Activated CD4-positive, alpha-beta T cell treated with anti-CD3 and anti-CD28 coated beads, Interleukin-2, amount 50 U/mL, for 24 hours (primary cell): ENCODE measurements around the gene OR10J5.
"Not testable (repeated sequence)": the region's sequence is repeated elsewhere in the genome, so short reads cannot be mapped to it uniquely, and the experiment has no call there.

Experiments used
- DNase-seq, 2 donors: peaks; one replicate each; pipeline ENCODE4 v3.0.0-alpha.2; 2020; ENCODE audit warnings: low read depth in 1 of 2, low spot score in 1 of 2

OR10J5 gene, protein sequence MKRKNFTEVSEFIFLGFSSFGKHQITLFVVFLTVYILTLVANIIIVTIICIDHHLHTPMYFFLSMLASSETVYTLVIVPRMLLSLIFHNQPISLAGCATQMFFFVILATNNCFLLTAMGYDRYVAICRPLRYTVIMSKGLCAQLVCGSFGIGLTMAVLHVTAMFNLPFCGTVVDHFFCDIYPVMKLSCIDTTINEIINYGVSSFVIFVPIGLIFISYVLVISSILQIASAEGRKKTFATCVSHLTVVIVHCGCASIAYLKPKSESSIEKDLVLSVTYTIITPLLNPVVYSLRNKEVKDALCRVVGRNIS

GRCh38 chr1:159535907-159536306, at the start of gene OR10J5:
TSS of gene OR10J5 (minus strand) at chr1:159536007. CDS start at chr1:159536007, 0 bp downstream.
- DNase-seq = no peak

- no peak for DNase-seq
These were observed 48.7 kb upstream of the OR10J5 start for GRCh38 chr1:159584536-159584935.

DNA sequence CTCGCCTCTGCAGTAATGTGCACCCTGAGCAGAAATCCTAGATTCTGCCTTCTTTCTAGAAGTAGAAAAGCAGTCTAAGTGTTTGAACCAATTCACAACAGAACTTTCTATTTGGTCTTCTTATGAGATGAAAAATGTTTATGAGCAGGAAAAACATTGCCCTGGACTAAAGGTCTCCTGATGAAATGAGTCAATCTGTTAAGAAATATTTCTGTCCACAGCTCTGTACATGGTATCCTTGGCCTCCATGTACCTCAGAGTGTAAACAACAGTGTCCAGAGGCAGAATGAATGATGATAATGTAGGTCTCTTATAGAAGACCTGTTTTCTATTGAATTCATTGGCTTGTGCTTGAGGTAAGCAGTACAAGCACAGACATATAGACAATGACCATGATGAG, 45.6 kb upstream of the OR10J5 start:
- no peak for DNase-seq

DNA sequence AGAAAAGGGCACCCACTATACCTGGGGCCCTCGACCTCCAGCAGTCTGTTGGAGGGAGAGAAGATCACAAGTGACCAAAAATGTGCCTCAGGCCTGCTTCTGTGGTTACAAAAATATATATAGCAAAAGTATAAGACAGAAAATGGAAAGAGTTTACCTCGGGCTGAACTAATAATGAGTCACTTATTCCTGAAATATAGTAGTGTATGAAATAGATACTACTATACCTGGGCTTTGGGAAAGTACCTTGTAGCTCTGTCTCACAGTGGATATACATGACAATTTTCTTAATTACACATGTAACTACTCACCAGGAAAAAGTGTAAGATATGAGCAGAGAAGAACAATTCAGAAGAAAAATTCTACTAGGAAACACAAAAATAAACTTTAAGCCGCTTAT, 44.5 kb upstream of the OR10J5 start:
- no peak for DNase-seq

- DNase-seq = no peak
These were observed 41.6 kb upstream of the OR10J5 start for GRCh38 chr1:159577446-159577845.

GRCh38 chr1:159562680-159563079, 26.9 kb upstream of the OR10J5 start:
- DNase-seq = no peak

DNA sequence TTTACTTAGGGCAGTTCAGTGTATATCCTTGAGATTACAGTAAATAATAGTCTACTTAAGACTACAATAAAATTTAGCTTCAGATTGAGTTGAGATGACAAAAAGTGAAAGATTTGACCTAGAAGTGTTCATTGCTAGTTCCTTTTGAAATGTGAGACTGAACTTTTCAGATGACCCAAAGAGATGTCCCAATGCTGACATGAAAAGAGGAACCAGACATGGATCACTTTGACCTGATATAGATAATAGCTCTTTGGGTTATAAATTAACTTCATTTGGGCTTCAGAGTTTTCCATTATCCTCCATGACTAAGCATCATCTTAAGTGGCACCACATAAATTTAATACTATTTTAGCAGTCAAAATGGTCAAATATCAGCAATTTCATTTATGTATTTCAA, 25.7 kb upstream of the OR10J5 start:
- DNase-seq = no peak

GRCh38 chr1:159560599-159560998, 24.8 kb upstream of the OR10J5 start:
- DNase-seq = no peak

DNA sequence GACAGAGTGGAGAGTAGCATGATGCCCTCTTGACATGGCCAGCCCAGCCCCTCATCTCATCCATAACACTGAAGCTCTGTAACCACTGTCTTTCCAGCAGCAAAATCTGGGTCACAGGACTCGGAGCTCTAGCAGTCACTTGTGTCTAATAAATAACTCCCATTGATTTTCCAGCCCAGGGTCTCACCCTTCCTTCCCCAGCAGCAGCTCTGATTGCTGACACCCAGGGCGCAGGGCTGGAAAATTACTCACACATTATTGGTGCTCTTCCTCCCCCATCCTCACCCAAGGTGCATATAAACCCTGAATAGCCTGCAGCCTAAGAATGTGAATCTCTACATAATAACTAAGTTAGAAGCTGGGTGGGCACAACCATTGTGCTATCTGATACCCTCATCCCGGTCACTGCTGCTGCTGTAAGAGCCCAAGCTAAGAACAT, 21.1 kb upstream of the OR10J5 start:
- no peak for DNase-seq

GRCh38 chr1:159554696-159555095, 18.9 kb upstream of the OR10J5 start:
- DNase-seq = no peak

DNA sequence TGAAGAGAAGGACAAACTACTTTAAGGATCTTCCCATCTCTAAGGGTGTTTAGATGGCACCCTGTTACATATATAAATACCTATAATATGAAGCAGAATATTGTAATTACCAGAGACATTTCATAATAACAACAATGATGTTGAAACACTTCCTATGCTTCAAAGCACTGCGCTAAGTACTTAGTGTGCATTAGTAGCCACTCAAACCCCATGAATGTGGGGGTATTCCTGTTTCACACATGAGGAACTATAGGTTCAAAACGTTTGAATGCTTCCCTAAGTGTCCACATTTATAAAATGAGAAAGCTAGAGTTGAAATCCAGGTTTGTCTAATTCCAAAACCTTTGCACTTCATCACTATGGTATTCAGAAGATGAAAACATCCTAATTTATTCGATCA, 18.5 kb upstream of the OR10J5 start:
- no peak for DNase-seq

GRCh38 chr1:159548126-159548525, 12.3 kb upstream of the OR10J5 start:
- no peak for DNase-seq

DNA sequence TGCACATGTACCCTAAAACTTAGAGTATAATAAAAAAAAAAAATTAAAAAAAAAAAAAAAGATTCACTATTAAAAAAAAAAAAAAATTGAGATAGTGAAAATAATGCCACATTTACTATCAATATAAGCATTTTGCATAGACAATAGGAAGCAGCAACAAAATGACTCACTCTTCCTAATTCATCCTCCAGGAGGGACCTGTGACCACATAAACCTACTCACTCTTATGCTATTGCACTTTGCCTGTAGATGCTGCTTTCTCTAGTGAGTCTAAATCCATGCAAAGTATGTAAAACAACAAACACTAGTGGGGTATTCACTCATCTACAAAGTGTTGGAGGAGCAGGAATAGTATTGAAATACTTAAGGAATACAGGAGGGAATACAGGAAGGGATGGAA, 2.9 kb downstream of the OR10J5 start:
- no peak for DNase-seq

GRCh38 chr1:159524792-159525191, 11.0 kb downstream of the OR10J5 start:
- DNase-seq = not testable (repeated sequence)

- DNase-seq = no peak
These were observed 25.6 kb downstream of the OR10J5 start for GRCh38 chr1:159510229-159510541.

DNA sequence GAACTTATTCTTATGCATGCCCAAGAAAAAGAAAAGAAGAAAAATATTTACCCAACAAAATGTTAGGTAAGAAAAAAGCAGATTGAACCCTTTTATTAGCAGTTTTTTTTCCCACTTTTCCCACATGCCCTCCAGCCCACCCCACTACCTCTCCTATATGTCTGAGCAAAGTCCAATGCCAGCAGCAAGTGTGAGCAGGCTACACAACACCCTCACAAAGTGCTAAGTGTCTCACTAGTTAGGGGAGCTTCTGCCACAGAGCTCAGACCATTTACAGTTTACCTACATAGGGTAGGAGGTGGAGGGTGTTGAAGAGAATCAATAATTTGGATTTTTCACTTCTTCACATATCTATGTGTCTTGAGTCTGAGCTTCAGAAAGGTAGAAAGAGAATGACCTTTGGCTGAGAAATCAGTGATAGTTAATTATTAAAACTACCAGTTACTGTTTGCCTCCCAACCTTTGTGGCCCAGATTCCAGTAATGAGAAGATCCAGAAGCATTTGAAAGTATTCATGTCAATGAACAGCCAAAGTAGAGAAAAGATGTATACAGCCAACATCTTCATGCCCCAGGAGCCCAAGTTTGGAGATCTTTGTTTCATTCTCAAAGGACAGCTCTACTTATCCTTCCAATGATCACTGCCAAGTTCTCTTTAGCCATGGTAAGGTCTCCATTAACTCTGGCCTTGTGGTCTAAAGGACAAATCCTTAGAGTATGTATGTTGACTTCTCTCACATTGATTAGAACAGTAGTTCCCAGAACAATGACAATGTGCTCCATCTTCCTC, 26.2 kb downstream of the OR10J5 start:
- no peak for DNase-seq

GRCh38 chr1:159508951-159509350, 26.9 kb downstream of the OR10J5 start:
- DNase-seq = no peak

DNA sequence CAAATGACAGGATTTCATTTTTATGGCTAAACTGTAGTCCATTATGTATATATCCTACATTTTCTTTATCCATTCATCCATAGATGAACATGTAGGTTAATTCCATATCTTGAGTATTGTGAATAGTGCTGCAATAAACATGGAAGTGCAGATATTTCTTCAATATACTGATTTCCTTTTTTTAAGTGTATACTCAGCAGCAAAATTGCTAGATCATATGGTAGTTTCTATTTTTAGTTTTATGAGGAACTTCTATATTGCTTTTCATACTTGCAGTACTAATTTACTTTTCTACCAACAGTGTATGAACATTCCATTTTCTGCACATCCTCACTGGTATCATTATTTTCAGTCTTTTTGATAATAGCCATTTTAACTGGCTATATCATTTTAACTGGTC, 30.1 kb downstream of the OR10J5 start:
- DNase-seq = no peak

DNA sequence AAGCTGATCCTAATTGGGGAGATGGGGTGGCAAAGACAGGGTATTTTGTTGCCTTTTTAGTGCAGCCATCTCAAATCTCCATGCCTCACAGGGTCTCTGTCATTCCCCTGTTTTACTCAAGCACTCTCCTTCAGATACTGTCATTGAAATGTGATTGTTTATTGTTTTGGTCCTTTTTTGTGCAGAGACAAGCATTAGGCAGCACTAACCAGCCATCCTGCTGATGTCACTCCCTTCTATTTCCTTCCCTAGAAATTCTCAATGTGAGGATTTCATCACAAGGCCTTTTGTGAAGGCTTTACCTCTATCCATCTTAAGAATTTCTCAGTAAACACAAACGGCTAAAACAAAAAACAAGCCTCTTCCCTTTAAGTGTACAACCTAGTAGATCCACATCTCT, 34.7 kb downstream of the OR10J5 start:
- no peak for DNase-seq

- not testable (repeated sequence) for DNase-seq
These were observed 41.1 kb downstream of the OR10J5 start for GRCh38 chr1:159494513-159495210.

DNA sequence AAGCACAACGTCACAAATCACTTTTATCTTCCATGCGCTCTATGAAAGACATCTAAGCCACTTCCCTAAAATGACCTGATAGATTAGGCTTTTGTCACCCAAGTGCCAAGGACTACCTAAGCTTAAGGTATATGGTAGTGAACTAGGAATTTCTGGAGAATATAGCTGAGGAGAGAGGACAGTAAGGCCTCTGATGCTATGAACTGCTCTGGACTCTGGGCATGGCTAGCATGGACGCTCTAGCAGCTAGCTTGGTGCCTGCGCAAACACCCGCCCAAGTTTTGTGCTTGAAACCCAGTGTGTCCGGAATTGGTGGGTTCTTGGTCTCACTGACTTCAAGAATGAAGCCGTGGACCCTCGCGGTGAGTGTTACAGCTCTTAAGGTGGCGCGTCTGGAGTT, 42.5 kb downstream of the OR10J5 start:
- no peak for DNase-seq
